ENCODE results near the gene PCED1B. TPM values are rescaled to one million over a fixed set of nuclear protein-coding genes. Genes with fewer than 3 reads are reported as not detected.
"Not testable (repeated sequence)": the region's sequence is repeated elsewhere in the genome, so short reads cannot be mapped to it uniquely, and the experiment has no call there.

PCED1B gene
- total RNA-seq, 1 experiment from 2014 or later = 22.8 TPM

GRCh38 chr12:47039079-47039478 lies 40.3 kb upstream of the PCED1B start:
- H2AFZ ChIP-seq (ENCODE audit: low read length) = no peak overlapping the region
- H3K4me1 ChIP-seq (ENCODE audit: low read length) = no peaks in the 10 kb centered on the region
- H3K27ac ChIP-seq (ENCODE audit: low read length) = no peak overlapping the region
- no peaks in the 10 kb centered on the region for H3K27me3 ChIP-seq (ENCODE audit: low read length)
- H3K9me2 ChIP-seq (replicated peaks; ENCODE audit: insufficient read depth, low read length) = no peaks in the 10 kb centered on the region
- no peak for DNase-seq
- no peak overlapping the region for H3K4me2 ChIP-seq (ENCODE audit: low read depth, low read length, poor library complexity, severe bottlenecking)
- H3K36me3 ChIP-seq (ENCODE audit: insufficient read depth, low read length) = no peaks in the 10 kb centered on the region
- H3K9me3 ChIP-seq (ENCODE audit: low read length) = no peaks in the 10 kb centered on the region
- H4K20me1 ChIP-seq (ENCODE audit: insufficient read depth, low read depth, low read length) = no peaks in the 10 kb centered on the region
- no peak overlapping the region for H3K4me3 ChIP-seq (ENCODE audit: low read length)
- no peak overlapping the region for H3K9ac ChIP-seq (ENCODE audit: low read length)
- no peaks in the 10 kb centered on the region for H3K79me2 ChIP-seq (ENCODE audit: low read length)

GRCh38 chr12:47039756-47040155 lies 39.7 kb upstream of the PCED1B start:
- no peak overlapping the region for H3K4me3 ChIP-seq (ENCODE audit: low read length)
- no peak overlapping the region for H3K9ac ChIP-seq (ENCODE audit: low read length)
- H3K36me3 ChIP-seq (ENCODE audit: insufficient read depth, low read length) = no peaks in the 10 kb centered on the region
- no peaks in the 10 kb centered on the region for H3K27me3 ChIP-seq (ENCODE audit: low read length)
- H3K4me2 ChIP-seq (ENCODE audit: low read depth, low read length, poor library complexity, severe bottlenecking) = no peak overlapping the region
- no peak overlapping the region for H2AFZ ChIP-seq (ENCODE audit: low read length)
- H3K27ac ChIP-seq (ENCODE audit: low read length) = no peak overlapping the region
- no peaks in the 10 kb centered on the region for H4K20me1 ChIP-seq (ENCODE audit: insufficient read depth, low read depth, low read length)
- H3K9me2 ChIP-seq (replicated peaks; ENCODE audit: insufficient read depth, low read length) = no peaks in the 10 kb centered on the region
- H3K4me1 ChIP-seq (ENCODE audit: low read length) = no peaks in the 10 kb centered on the region
- no peaks in the 10 kb centered on the region for H3K79me2 ChIP-seq (ENCODE audit: low read length)
- no peaks in the 10 kb centered on the region for H3K9me3 ChIP-seq (ENCODE audit: low read length)
- DNase-seq = no peak

- Histone ChIP-seq H3K36me3 (ENCODE audit: insufficient read depth, low read length) (no peaks in the 10 kb centered on the region), H3K9ac (ENCODE audit: low read length) (no peak overlapping the region), H3K4me3 (ENCODE audit: low read length) (no peak overlapping the region), H3K27ac (ENCODE audit: low read length) (no peak overlapping the region), H3K9me3 (ENCODE audit: low read length) (no peaks in the 10 kb centered on the region), H3K4me2 (ENCODE audit: low read depth, low read length, poor library complexity, severe bottlenecking) (no peak overlapping the region), H3K4me1 (ENCODE audit: low read length) (no peaks in the 10 kb centered on the region), H3K9me2 (replicated peaks; ENCODE audit: insufficient read depth, low read length) (no peaks in the 10 kb centered on the region), H3K79me2 (ENCODE audit: low read length) (no peaks in the 10 kb centered on the region), H3K27me3 (ENCODE audit: low read length) (no peaks in the 10 kb centered on the region), H4K20me1 (ENCODE audit: insufficient read depth, low read depth, low read length) (no peaks in the 10 kb centered on the region), H2AFZ (ENCODE audit: low read length) (no peak overlapping the region)
- no peak for DNase-seq
Observed at GRCh38 chr12:47041327-47041726, 38.1 kb upstream of the PCED1B start.

GRCh38 chr12:47048541-47048940 lies 30.9 kb upstream of the PCED1B start:
- Histone ChIP-seq H3K27ac (ENCODE audit: low read length) (no peak overlapping the region), H3K9ac (ENCODE audit: low read length) (no peak overlapping the region), H3K36me3 (ENCODE audit: insufficient read depth, low read length) (no peaks in the 10 kb centered on the region), H3K79me2 (ENCODE audit: low read length) (no peaks in the 10 kb centered on the region), H4K20me1 (ENCODE audit: insufficient read depth, low read depth, low read length) (no peaks in the 10 kb centered on the region), H3K4me3 (ENCODE audit: low read length) (no peak overlapping the region), H3K27me3 (ENCODE audit: low read length) (no peaks in the 10 kb centered on the region), H3K4me1 (ENCODE audit: low read length) (peaks cover 10% of the 10 kb centered on the region), H2AFZ (ENCODE audit: low read length) (no peak overlapping the region), H3K9me2 (replicated peaks; ENCODE audit: insufficient read depth, low read length) (no peaks in the 10 kb centered on the region), H3K9me3 (ENCODE audit: low read length) (peaks cover 4% of the 10 kb centered on the region; the same call in 1 of the 2 replicates), H3K4me2 (ENCODE audit: low read depth, low read length, poor library complexity, severe bottlenecking) (no peak overlapping the region)
- no peak for DNase-seq

- not testable (repeated sequence) for H3K36me3 ChIP-seq (ENCODE audit: insufficient read depth, low read length); H2AFZ ChIP-seq (ENCODE audit: low read length); H3K79me2 ChIP-seq (ENCODE audit: low read length); H3K4me2 ChIP-seq (ENCODE audit: low read depth, low read length, poor library complexity, severe bottlenecking); H3K27ac ChIP-seq (ENCODE audit: low read length); H3K27me3 ChIP-seq (ENCODE audit: low read length); H3K9me3 ChIP-seq (ENCODE audit: low read length); H3K4me3 ChIP-seq (ENCODE audit: low read length); H3K9me2 ChIP-seq (replicated peaks; ENCODE audit: insufficient read depth, low read length); H4K20me1 ChIP-seq (ENCODE audit: insufficient read depth, low read depth, low read length); H3K9ac ChIP-seq (ENCODE audit: low read length)
- peaks cover 18% of the 10 kb centered on the region for H3K4me1 ChIP-seq (ENCODE audit: low read length)
- peak; percentile 73 for DNase-seq
Observed at GRCh38 chr12:47051291-47051690, 28.1 kb upstream of the PCED1B start.

GRCh38 chr12:47052274-47052673 lies 27.1 kb upstream of the PCED1B start:
- H3K27ac ChIP-seq (ENCODE audit: low read length) = no peak overlapping the region
- no peak for DNase-seq

GRCh38 chr12:47053961-47054360 lies 25.5 kb upstream of the PCED1B start:
- no peak overlapping the region for H3K9ac ChIP-seq (ENCODE audit: low read length)
- no peak overlapping the region for H3K4me2 ChIP-seq (ENCODE audit: low read depth, low read length, poor library complexity, severe bottlenecking)
- H3K9me2 ChIP-seq (replicated peaks; ENCODE audit: insufficient read depth, low read length) = no peaks in the 10 kb centered on the region
- H3K27me3 ChIP-seq (ENCODE audit: low read length) = no peaks in the 10 kb centered on the region
- H3K9me3 ChIP-seq (ENCODE audit: low read length) = peaks cover 4% of the 10 kb centered on the region; the same call in 1 of the 2 replicates
- no peaks in the 10 kb centered on the region for H3K36me3 ChIP-seq (ENCODE audit: insufficient read depth, low read length)
- H3K4me1 ChIP-seq (ENCODE audit: low read length) = peaks cover 18% of the 10 kb centered on the region
- H4K20me1 ChIP-seq (ENCODE audit: insufficient read depth, low read depth, low read length) = no peaks in the 10 kb centered on the region
- H3K27ac ChIP-seq (ENCODE audit: low read length) = no peak overlapping the region
- no peak overlapping the region for H3K4me3 ChIP-seq (ENCODE audit: low read length)
- no peaks in the 10 kb centered on the region for H3K79me2 ChIP-seq (ENCODE audit: low read length)
- no peak overlapping the region for H2AFZ ChIP-seq (ENCODE audit: low read length)
- no peak for DNase-seq

More at GRCh38 chr12:47052274-47052673, 27.1 kb upstream of the PCED1B start:
- H3K4me1 ChIP-seq (ENCODE audit: low read length) = peaks cover 18% of the 10 kb centered on the region
- no peaks in the 10 kb centered on the region for H3K79me2 ChIP-seq (ENCODE audit: low read length)
- no peaks in the 10 kb centered on the region for H3K36me3 ChIP-seq (ENCODE audit: insufficient read depth, low read length)
- H3K9me3 ChIP-seq (ENCODE audit: low read length) = peaks cover 4% of the 10 kb centered on the region; the same call in 1 of the 2 replicates
- no peak overlapping the region for H3K4me2 ChIP-seq (ENCODE audit: low read depth, low read length, poor library complexity, severe bottlenecking)
- H3K9ac ChIP-seq (ENCODE audit: low read length) = no peak overlapping the region
- no peak overlapping the region for H2AFZ ChIP-seq (ENCODE audit: low read length)
- H3K27me3 ChIP-seq (ENCODE audit: low read length) = no peaks in the 10 kb centered on the region
- no peaks in the 10 kb centered on the region for H4K20me1 ChIP-seq (ENCODE audit: insufficient read depth, low read depth, low read length)
- H3K9me2 ChIP-seq (replicated peaks; ENCODE audit: insufficient read depth, low read length) = no peaks in the 10 kb centered on the region
- no peak overlapping the region for H3K4me3 ChIP-seq (ENCODE audit: low read length)

- no peaks in the 10 kb centered on the region for H4K20me1 ChIP-seq (ENCODE audit: insufficient read depth, low read depth, low read length)
- H3K36me3 ChIP-seq (ENCODE audit: insufficient read depth, low read length) = no peaks in the 10 kb centered on the region
- H3K27me3 ChIP-seq (ENCODE audit: low read length) = no peaks in the 10 kb centered on the region
- H3K4me2 ChIP-seq (ENCODE audit: low read depth, low read length, poor library complexity, severe bottlenecking) = no peak overlapping the region
- H3K27ac ChIP-seq (ENCODE audit: low read length) = no peak overlapping the region
- no peak overlapping the region for H3K4me3 ChIP-seq (ENCODE audit: low read length)
- H2AFZ ChIP-seq (ENCODE audit: low read length) = peak overlapping the region; percentile 10; the same call in 1 of the 2 replicates
- DNase-seq = no peak
- H3K9ac ChIP-seq (ENCODE audit: low read length) = no peak overlapping the region
- H3K79me2 ChIP-seq (ENCODE audit: low read length) = no peaks in the 10 kb centered on the region
- no peaks in the 10 kb centered on the region for H3K9me2 ChIP-seq (replicated peaks; ENCODE audit: insufficient read depth, low read length)
- H3K9me3 ChIP-seq (ENCODE audit: low read length) = peaks cover 4% of the 10 kb centered on the region; the same call in 1 of the 2 replicates
- peaks cover 18% of the 10 kb centered on the region for H3K4me1 ChIP-seq (ENCODE audit: low read length)
Observed at GRCh38 chr12:47054659-47055058, 24.8 kb upstream of the PCED1B start.

GRCh38 chr12:47055856-47056255 lies 23.6 kb upstream of the PCED1B start:
- H4K20me1 ChIP-seq (ENCODE audit: insufficient read depth, low read depth, low read length); H3K36me3 ChIP-seq (ENCODE audit: insufficient read depth, low read length); H2AFZ ChIP-seq (ENCODE audit: low read length); H3K4me2 ChIP-seq (ENCODE audit: low read depth, low read length, poor library complexity, severe bottlenecking); DNase-seq; H3K4me3 ChIP-seq (ENCODE audit: low read length); H3K9me2 ChIP-seq (replicated peaks; ENCODE audit: insufficient read depth, low read length); H3K27ac ChIP-seq (ENCODE audit: low read length); H3K9ac ChIP-seq (ENCODE audit: low read length); H3K9me3 ChIP-seq (ENCODE audit: low read length); H3K79me2 ChIP-seq (ENCODE audit: low read length); H3K27me3 ChIP-seq (ENCODE audit: low read length): not testable (repeated sequence)
- H3K4me1 ChIP-seq (ENCODE audit: low read length) = peaks cover 16% of the 10 kb centered on the region
